GM18867 (cell line): ENCODE measurements around the gene ZNF768.
A peak's percentile ranks its signal among the peaks of the same experiment; 100 is the strongest.

ENCODE experiments used
- ATAC-seq: cut with Tn5 transposase; IDR thresholded peaks from one replicate; pipeline ENCODE4 v1.9.1; 2021; ENCODE audit warnings: mild to moderate bottlenecking, moderate library complexity; ENCODE audit not compliant: unreplicated experiment

The ZNF768 gene

GRCh38 chr16:30526137-30526822 is at the start of gene ZNF768:
Gene ZNF768 (minus strand): TSS chr16:30526566. CDS start chr16:30526413, 153 bp downstream.
- ATAC-seq, result peak; percentile 25

GRCh38 chr16:30574678-30575077 is 48.3 kb upstream of the ZNF768 start:
- no peak for ATAC-seq

GRCh38 chr16:30571445-30572322 is 45.3 kb upstream of the ZNF768 start, which contains the start of gene ZNF688:
Gene ZNF688 (minus strand): TSS chr16:30571714. CDS start chr16:30571629, 85 bp downstream.
- peak; percentile 75 for ATAC-seq

- no peak for ATAC-seq
Observed at GRCh38 chr16:30570636-30571444, 44.5 kb upstream of the ZNF768 start.

DNA sequence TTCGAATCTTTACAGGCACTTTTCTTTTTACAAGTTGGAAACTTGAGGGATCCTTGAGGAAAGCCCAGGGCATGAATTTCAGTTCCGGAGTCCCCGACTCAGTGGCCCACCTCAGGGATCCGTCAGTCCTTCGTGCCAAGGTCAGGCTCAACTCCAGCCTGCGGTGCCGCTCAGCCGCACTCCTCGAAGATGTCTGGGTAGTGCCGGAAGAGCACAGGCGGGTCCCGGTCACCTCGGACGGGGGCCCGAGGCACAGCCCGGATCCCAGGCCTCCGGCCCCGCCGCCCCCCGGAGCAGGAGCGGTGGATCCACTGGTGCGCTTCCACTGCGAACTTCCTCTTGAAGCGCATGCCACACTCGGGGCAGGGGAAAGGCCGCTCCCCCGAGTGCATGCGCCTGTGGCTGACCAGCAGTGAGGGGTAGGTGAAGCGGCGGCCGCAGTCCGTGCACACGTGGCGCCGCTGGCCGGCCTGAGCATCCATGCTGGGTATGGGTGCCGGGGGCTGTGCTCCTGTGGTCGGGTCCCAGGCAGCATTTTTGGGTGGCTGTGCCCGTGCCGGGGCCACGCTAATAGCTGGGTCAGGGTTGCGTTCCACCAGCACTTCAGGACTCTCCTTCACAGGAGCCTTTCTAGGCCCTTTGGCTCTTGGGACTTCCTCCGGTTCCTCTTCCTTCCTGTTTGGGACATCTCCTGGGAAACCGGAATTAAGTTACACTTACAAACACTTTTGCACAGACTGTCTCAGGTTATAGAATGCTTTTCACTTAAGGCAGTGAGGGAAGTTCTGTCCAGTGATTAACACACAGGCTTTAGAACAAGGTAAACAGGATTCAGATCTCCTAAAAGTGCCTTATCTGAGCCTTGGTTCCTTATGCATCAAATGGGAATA is 43.6 kb upstream of the ZNF768 start:
- no peak for ATAC-seq

GRCh38 chr16:30569281-30569680 is 42.9 kb upstream of the ZNF768 start:
- ATAC-seq, result no peak

DNA sequence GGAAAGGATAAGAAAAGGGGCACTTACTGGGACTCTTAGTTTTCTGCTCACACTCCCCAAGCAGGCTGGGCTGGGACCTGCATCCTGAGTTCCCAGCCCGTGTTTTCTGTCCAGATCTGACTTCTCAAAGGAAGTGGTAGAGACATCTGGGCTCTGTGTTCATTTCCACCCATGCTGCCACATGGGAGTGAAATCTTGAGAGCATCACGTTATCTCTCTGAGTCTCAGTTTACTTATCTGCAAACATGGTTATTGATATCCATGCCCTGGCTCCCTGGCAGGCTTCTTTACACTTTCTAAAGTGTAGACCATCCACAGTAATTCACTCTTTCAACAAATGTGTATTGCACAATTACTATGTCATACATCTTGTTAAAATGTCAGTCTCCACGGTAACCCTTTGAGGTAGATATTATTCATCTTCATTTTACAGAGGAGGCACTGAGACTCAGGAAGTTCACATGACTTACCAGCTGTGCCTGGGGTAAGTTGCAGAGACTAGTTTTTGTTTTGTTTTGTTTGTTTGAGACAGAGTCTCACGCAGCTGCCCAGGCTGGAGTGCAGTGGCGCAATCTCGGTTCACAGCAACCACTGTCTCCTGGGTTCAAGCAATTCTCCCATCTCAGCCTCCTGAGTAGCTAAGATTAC is 41.7 kb upstream of the ZNF768 start:
- ATAC-seq, result peak; percentile 36

GRCh38 chr16:30567160-30567990 is 41.0 kb upstream of the ZNF768 start:
- no peak for ATAC-seq

DNA sequence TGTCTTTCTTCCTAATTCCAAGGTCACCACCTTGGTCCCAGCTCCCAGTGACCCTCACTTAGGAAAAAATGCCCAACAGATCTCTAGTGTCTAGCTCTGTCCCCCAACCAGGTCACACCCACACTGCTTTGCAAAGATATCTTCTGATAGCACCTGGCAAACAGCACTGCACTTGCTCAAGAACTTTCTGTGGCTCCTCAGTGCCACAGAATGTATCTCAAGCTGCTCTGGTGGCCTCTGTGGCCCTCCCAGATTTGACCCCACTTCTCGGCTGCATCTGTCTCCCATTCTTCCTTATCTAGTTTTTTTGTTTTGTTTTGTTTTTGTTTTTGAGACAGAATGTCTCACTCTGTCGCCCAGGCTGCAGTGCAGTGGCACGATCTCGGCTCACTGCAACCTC is 40.2 kb upstream of the ZNF768 start:
- no peak for ATAC-seq

- no peak for ATAC-seq
Observed at GRCh38 chr16:30565984-30566383, 39.6 kb upstream of the ZNF768 start.

- no peak for ATAC-seq
Observed at GRCh38 chr16:30565526-30565925, 39.2 kb upstream of the ZNF768 start.

DNA sequence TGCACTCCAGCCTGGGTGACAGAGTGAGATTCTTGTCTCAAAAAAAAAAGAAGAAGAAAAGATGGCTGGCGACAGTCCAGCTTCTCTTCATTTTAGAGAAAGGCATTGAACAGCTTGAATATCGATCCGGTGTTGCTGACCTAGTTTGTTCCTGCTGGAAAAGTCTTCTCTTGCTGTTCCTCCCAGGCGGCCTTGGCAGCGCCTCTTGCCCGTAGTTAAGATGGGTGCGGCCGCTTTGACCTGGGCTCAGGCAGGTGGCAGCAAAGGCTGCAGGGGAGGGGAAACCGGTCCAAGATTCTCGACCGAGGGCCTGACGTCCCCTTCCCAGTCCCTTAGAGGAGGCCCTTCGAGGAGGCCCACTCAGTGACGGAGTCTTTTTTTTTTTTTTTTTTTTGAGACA is 35.7 kb upstream of the ZNF768 start:
- ATAC-seq, result no peak

GRCh38 chr16:30561089-30561816 is 34.9 kb upstream of the ZNF768 start:
- no peak for ATAC-seq

DNA sequence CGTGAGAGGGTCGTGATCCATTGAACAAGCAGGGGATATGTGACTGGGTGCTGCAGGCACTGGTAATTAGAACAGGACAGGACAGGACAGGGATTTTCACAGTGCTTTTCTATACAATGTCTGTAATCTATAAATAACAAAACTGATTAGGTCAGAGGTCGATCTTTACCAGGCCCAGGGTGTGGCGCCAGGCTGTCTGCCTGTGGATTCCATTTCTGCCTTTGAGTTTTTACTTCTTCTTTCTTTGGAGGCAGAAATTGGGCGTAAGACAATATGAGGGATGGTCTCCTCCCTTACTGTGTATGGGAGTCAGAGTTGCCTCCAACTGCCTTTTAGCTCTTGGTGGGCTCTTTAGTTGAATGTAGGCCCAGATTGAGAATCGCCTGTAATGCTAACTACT is 33.3 kb upstream of the ZNF768 start:
- no peak for ATAC-seq

GRCh38 chr16:30558789-30559377 is 32.5 kb upstream of the ZNF768 start:
- no peak for ATAC-seq

GRCh38 chr16:30557957-30558788 is 31.8 kb upstream of the ZNF768 start, which contains the start of gene ZNF764:
Gene ZNF764 (minus strand): TSS chr16:30558374. CDS start chr16:30558182, 192 bp downstream.
- ATAC-seq, result peak; percentile 86

DNA sequence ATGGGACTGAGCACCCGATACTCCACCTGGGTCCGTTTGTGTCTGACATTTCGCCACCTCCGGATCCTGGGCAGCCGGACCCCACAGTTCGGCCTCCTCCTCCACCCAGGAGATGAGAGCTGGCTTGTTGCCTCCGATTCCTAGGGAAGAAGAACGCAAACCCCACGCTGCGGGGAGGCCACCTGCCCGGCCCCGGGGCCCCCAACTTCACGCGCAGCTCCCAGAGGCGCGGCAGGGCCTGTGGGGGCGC is 31.3 kb upstream of the ZNF768 start:
- ATAC-seq, result peak; percentile 10
